ENCODE measurements around the gene ADGRG4. TPM values are rescaled to one million over a fixed set of nuclear protein-coding genes. Genes with fewer than 3 reads are reported as not detected.

ADGRG4 gene
- polyA plus RNA-seq, 3 donors = not detected

DNA sequence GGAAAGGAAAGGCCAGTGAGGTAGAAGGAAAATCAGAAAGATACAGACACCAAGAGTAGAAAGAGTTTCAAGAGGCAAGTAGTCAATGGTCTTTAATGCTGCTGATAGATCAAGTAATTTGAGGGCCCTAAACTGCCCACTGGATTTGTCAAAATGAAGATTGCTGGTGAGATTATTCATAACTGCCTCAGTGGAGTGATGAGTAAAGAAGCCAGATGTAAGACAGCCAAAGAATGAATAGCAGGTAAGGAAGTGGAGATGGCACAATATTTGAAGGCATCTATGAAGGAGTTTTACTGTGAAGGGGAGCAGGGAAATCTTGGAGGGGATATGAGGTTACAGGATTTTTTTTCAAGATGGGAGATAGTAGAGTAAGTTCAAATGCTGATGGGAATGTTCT is 147.2 kb downstream of the ADGRG4 start:
- no peak overlapping the region for H3K27ac Mint-ChIP-seq
- no peaks in the 10 kb centered on the region for H3K27me3 ChIP-seq (ENCODE audit: control insufficient read depth in 2 of 2, insufficient read depth in 2 of 2, low read length in 2 of 2)
- H3K27me3 Mint-ChIP-seq (ENCODE audit: low read depth in 3 of 3) = no peaks in the 10 kb centered on the region
- H3K36me3 ChIP-seq (replicated peaks in 1 of 2; ENCODE audit: control insufficient read depth in 1 of 2, insufficient read depth in 2 of 2, low read length in 2 of 2) = no peaks in the 10 kb centered on the region
- H3K9me3 Mint-ChIP-seq = peaks cover 0 to 5% (median 4%) of the 10 kb centered on the region in 7 donors
- no peak overlapping the region for H3K9ac ChIP-seq (ENCODE audit: insufficient read depth, low read length, poor library complexity, severe bottlenecking)
- no peaks in the 10 kb centered on the region for H3K4me1 ChIP-seq (ENCODE audit: control insufficient read depth in 1 of 2, insufficient read depth in 2 of 2, low read length in 2 of 2)
- H3K79me2 ChIP-seq (ENCODE audit: insufficient read depth, low read length) = no peaks in the 10 kb centered on the region
- H3K9me3 ChIP-seq (replicated peaks in 1 of 2; ENCODE audit: control insufficient read depth in 1 of 2, insufficient read depth in 1 of 2, low read length in 2 of 2) = no peaks in the 10 kb centered on the region
- H3K4me2 ChIP-seq (replicated peaks; ENCODE audit: extremely low read depth, low read length, poor library complexity, severe bottlenecking) = no peak overlapping the region
- H4K20me1 ChIP-seq (ENCODE audit: insufficient read depth, low read length) = no peaks in the 10 kb centered on the region
- H3K36me3 Mint-ChIP-seq = no peaks in the 10 kb centered on the region
- no peaks in the 10 kb centered on the region for H3K4me1 Mint-ChIP-seq
- no peak for DNase-seq
- intact Hi-C loops (cut with micrococcal nuclease) = no loop called here
- H3K4me3 ChIP-seq (replicated peaks in 1 of 3; ENCODE audit: low read depth in 2 of 3, low read length in 3 of 3) = no peak overlapping the region
- no peak overlapping the region for H2AFZ ChIP-seq (ENCODE audit: insufficient read depth, low read depth, low read length, poor library complexity, severe bottlenecking)
- H3K4me3 Mint-ChIP-seq = no peak overlapping the region
- TF ChIP-seq, protein P1, sequence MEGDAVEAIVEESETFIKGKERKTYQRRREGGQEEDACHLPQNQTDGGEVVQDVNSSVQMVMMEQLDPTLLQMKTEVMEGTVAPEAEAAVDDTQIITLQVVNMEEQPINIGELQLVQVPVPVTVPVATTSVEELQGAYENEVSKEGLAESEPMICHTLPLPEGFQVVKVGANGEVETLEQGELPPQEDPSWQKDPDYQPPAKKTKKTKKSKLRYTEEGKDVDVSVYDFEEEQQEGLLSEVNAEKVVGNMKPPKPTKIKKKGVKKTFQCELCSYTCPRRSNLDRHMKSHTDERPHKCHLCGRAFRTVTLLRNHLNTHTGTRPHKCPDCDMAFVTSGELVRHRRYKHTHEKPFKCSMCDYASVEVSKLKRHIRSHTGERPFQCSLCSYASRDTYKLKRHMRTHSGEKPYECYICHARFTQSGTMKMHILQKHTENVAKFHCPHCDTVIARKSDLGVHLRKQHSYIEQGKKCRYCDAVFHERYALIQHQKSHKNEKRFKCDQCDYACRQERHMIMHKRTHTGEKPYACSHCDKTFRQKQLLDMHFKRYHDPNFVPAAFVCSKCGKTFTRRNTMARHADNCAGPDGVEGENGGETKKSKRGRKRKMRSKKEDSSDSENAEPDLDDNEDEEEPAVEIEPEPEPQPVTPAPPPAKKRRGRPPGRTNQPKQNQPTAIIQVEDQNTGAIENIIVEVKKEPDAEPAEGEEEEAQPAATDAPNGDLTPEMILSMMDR (IDR thresholded peaks at IDR 0.05) = no peak
- H3K27ac ChIP-seq (ENCODE audit: low read depth in 1 of 2, low read length in 2 of 2) = no peak overlapping the region

DNA sequence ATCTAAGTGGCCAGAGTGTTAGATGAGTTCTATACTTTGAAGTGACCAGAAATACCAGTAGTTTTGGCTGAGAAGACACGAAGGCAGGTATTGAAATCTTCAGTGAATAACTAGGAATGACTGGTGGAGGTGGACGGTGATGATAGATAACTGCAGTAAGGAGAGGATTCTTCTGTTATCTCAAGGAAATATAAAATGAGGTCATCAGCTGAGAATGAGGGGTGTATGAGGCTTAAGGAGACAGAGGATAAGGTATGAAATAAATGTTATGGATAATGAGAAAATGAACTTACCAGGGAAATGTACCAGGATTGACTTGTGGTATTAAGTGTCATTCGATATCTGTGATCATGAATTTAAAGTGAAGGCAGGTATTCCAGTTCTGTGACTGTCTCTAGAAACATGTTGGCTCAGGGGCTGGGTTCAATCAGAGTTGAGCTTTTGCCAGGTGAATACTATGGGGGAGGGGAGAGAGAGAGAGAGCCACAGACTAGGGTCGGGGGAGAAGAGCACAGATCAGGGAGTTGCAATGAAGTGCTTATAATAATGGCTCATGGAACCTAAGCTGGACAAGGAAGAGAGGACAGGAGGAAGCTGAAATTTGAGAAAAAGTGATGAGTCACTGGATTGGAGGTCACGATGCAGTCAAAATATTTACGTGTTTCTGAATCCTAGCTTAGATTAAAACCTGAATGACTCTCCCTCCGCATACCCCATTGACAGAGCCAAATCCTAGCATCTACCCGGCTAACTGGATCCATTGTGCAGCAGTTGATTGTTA is 149.5 kb downstream of the ADGRG4 start:
- no peaks in the 10 kb centered on the region for H3K4me1 ChIP-seq (ENCODE audit: control insufficient read depth in 1 of 2, insufficient read depth in 2 of 2, low read length in 2 of 2)
- no peaks in the 10 kb centered on the region for H3K27me3 ChIP-seq (ENCODE audit: control insufficient read depth in 2 of 2, insufficient read depth in 2 of 2, low read length in 2 of 2)
- H3K79me2 ChIP-seq (ENCODE audit: insufficient read depth, low read length) = no peaks in the 10 kb centered on the region
- Mint-ChIP-seq H3K9me3 (peaks cover 0 to 5% (median 4%) of the 10 kb centered on the region in 7 donors), H3K4me3 (no peak overlapping the region), H3K36me3 (no peaks in the 10 kb centered on the region), H3K4me1 (no peaks in the 10 kb centered on the region), H3K27me3 (ENCODE audit: low read depth in 3 of 3) (no peaks in the 10 kb centered on the region), H3K27ac (no peak overlapping the region)
- H3K4me3 ChIP-seq (replicated peaks in 1 of 3; ENCODE audit: low read depth in 2 of 3, low read length in 3 of 3) = no peak overlapping the region
- WGBS (ENCODE audit: insufficient coverage) = 95% methylated on average over 4 of the region's 8 CpGs
- no peak overlapping the region for H2AFZ ChIP-seq (ENCODE audit: insufficient read depth, low read depth, low read length, poor library complexity, severe bottlenecking)
- no peak for DNase-seq
- no peaks in the 10 kb centered on the region for H3K9me3 ChIP-seq (replicated peaks in 1 of 2; ENCODE audit: control insufficient read depth in 1 of 2, insufficient read depth in 1 of 2, low read length in 2 of 2)
- H4K20me1 ChIP-seq (ENCODE audit: insufficient read depth, low read length) = no peaks in the 10 kb centered on the region
- intact Hi-C loops (cut with micrococcal nuclease) = no loop called here
- H3K4me2 ChIP-seq (replicated peaks; ENCODE audit: extremely low read depth, low read length, poor library complexity, severe bottlenecking) = no peak overlapping the region
- TF ChIP-seq, protein P1 (IDR thresholded peaks at IDR 0.05) = no peak
- H3K27ac ChIP-seq (ENCODE audit: low read depth in 1 of 2, low read length in 2 of 2) = no peak overlapping the region
- no peak overlapping the region for H3K9ac ChIP-seq (ENCODE audit: insufficient read depth, low read length, poor library complexity, severe bottlenecking)
- H3K36me3 ChIP-seq (replicated peaks in 1 of 2; ENCODE audit: control insufficient read depth in 1 of 2, insufficient read depth in 2 of 2, low read length in 2 of 2) = no peaks in the 10 kb centered on the region
